K562 (cell line): Measurements from ENCODE around the gene SPNS2. TPM values are rescaled to one million over a fixed set of nuclear protein-coding genes. Genes with fewer than 3 reads are reported as not detected.

Experiments
- ATAC-seq: fragments of 200-7000 bp; cut with Tn5 transposase; 3 replicates; pipeline ENCODE4 v1.9.1; 2020; ENCODE audit warnings: moderate library complexity
- BruUV-seq: library from RNA; stranded (reverse); fragments of 400-500 nt; replicated peaks from 2 replicates; lab custom pipeline; 2021; lab: Mats Ljungman, UMichigan
- CTCF ChIA-PET: fragments of 300-600 bp; formaldehyde crosslinking; extraction: SDS; loops from one replicate; lab custom pipeline; 2021; ENCODE audit warnings: low intra/inter-chr PET ratio; lab: Yijun Ruan, JAX
- POLR2A ChIA-PET: fragments of 300-600, 350-650 bp; sonication (Branson Sonifier 250); formaldehyde crosslinking; extraction: SDS; loops from one replicate; lab custom pipeline; 2021; ENCODE audit warnings: antibody characterized with exemption, inconsistent platforms; lab: Yijun Ruan, JAX
- DNase-seq, 4 experiments: peaks; one replicate each; pipeline versions ENCODE4 v3.0.0 to v3.0.0-alpha.2; 2011 to 2018; ENCODE audit warnings: low spot score in 3 of 4, mixed read lengths in 3 of 4; ENCODE audit errors: extremely low read depth in 1 of 4
- FAIRE-seq: peaks from 2 replicates; lab custom pipeline; 2011; peaks lifted over from hg19 to GRCh38; lab: Jason Lieb, UNC
- H2AFZ ChIP-seq: 2 replicates; pipeline ENCODE4 v1.6.0; 2011; ENCODE audit warnings: low read depth, low read length, control low read depth, inconsistent platforms
- H3K27ac ChIP-seq: fragments of 200-600 bp; 3 replicates; pipeline ENCODE4 v1.8.0; 2011; ENCODE audit warnings: low read depth, mild to moderate bottlenecking, control low read depth, inconsistent platforms, low read length, moderate library complexity, mixed read lengths; ENCODE audit errors: extremely low read depth
- H3K27me3 ChIP-seq, 2 experiments: fragments of 300-600 bp in 1 of 2; 2 replicates in 1 of 2; 3 replicates in 1 of 2; pipeline versions ENCODE4 v1.6.0 to v1.8.0; 2011; ENCODE audit warnings: inconsistent platforms in 2 of 2, low read length in 2 of 2, mild to moderate bottlenecking in 1 of 2, mixed read lengths in 1 of 2, moderate library complexity in 1 of 2; ENCODE audit not compliant: control insufficient read depth in 2 of 2, insufficient read depth in 2 of 2
- H3K36me3 ChIP-seq: fragments of 300-600 bp; 3 replicates; pipeline ENCODE4 v1.8.0; 2011; ENCODE audit warnings: mild to moderate bottlenecking, low read length, inconsistent platforms; ENCODE audit not compliant: control insufficient read depth, insufficient read depth
- H3K4me1 ChIP-seq, 2 experiments: fragments of 200-600 bp in 1 of 2; replicated peaks in 1 of 2; 2 replicates in 1 of 2; 3 replicates in 1 of 2; pipeline versions ENCODE4 v1.5.1 to v1.8.0; 2011; ENCODE audit warnings: inconsistent platforms in 2 of 2, low read length in 2 of 2, mild to moderate bottlenecking in 1 of 2, mixed read lengths in 1 of 2, moderate library complexity in 1 of 2; ENCODE audit not compliant: control insufficient read depth in 2 of 2, insufficient read depth in 2 of 2
- H3K4me2 ChIP-seq: 2 replicates; pipeline ENCODE4 v1.6.1; 2011; ENCODE audit warnings: low read length, control low read depth, inconsistent platforms, mixed read lengths; ENCODE audit not compliant: insufficient read depth
- H3K4me3 ChIP-seq: fragments of 200-600 bp; sonication (generic), shearing (Covaris generic); 2 replicates; pipeline ENCODE4 v1.5.1; 2016; ENCODE audit warnings: control low read depth, inconsistent platforms
- H3K79me2 ChIP-seq: fragments of 200-600 bp; 3 replicates; pipeline ENCODE4 v1.8.0; 2011; ENCODE audit warnings: low read length, inconsistent platforms; ENCODE audit not compliant: control insufficient read depth, insufficient read depth
- H3K9ac ChIP-seq, 2 experiments: 2 replicates each; pipeline versions ENCODE4 v1.6.0 to v1.6.1; 2011; ENCODE audit warnings: low read depth in 2 of 2, low read length in 2 of 2, control low read depth in 1 of 2, inconsistent platforms in 1 of 2, mild to moderate bottlenecking in 1 of 2, mixed read lengths in 1 of 2; ENCODE audit not compliant: insufficient read depth in 1 of 2
- H3K9me1 ChIP-seq: one replicate; pipeline ENCODE4 v1.6.0; 2011; ENCODE audit warnings: inconsistent platforms, mild to moderate bottlenecking, low read length, moderate library complexity; ENCODE audit not compliant: control insufficient read depth, insufficient read depth
- H3K9me3 ChIP-seq: replicated peaks from 2 replicates; pipeline ENCODE4 v1.5.1; 2011; ENCODE audit warnings: low read depth, low read length, inconsistent platforms; ENCODE audit not compliant: control insufficient read depth, insufficient read depth
- H4K20me1 ChIP-seq: replicated peaks from 2 replicates; pipeline ENCODE4 v1.6.1; 2011; ENCODE audit warnings: low read length, inconsistent platforms, mixed read lengths; ENCODE audit not compliant: control insufficient read depth, insufficient read depth
- HDGF ChIP-seq: fragments of 450-650 bp; IDR thresholded peaks from 2 replicates; pipeline ENCODE4 v1.6.1; 2016
- OTX1 ChIP-seq: fragments of 450-650 bp; formaldehyde crosslinking; IDR thresholded peaks from 2 replicates; pipeline ENCODE4 v1.4.0; 2022; ENCODE audit warnings: mild to moderate bottlenecking
- POLR3A ChIP-seq: IDR thresholded peaks from 2 replicates; pipeline ENCODE4 v1.6.1; 2011; ENCODE audit warnings: borderline replicate concordance, mild to moderate bottlenecking, moderate library complexity; ENCODE audit not compliant: insufficient read length, insufficient read depth; ENCODE audit errors: extremely low read depth
- PURB ChIP-seq: sonication (generic); formaldehyde crosslinking; IDR thresholded peaks from 2 replicates; pipeline ENCODE4 v1.9.0; 2021; ENCODE audit warnings: low read depth, mild to moderate bottlenecking, missing genetic modification reagents
- ZFPM2 ChIP-seq: fragments of 250-450 bp; sonication (Bioruptor Pico); IDR thresholded peaks from 2 replicates; pipeline ENCODE4 v1.5.1; 2022; ENCODE audit warnings: mild to moderate bottlenecking
- ZKSCAN1 ChIP-seq: fragments of 150-350 bp; IDR thresholded peaks from 2 replicates; pipeline ENCODE4 v1.6.1; 2016; ENCODE audit warnings: low read depth, low read length
- ZKSCAN8 ChIP-seq: fragments of 200-800 bp; sonication (Bioruptor generic); IDR thresholded peaks from 2 replicates; pipeline ENCODE4 v1.6.1; 2016; ENCODE audit warnings: missing genetic modification characterization, missing compliant biosample characterization
- ZNF354B ChIP-seq: fragments of 250-450 bp; sonication (Bioruptor Pico); IDR thresholded peaks from 2 replicates; pipeline ENCODE4 v1.4.0; 2020
- ZNF695 ChIP-seq: fragments of 450-650 bp; formaldehyde crosslinking; IDR thresholded peaks from 2 replicates; pipeline ENCODE4 v1.4.0; 2020; ENCODE audit warnings: mild to moderate bottlenecking, moderate library complexity
- ZNF740 ChIP-seq, 3 experiments: fragments of 200-800 bp in 1 of 3; sonication (Bioruptor generic) in 1 of 3; sonication (generic) in 1 of 3; formaldehyde crosslinking in 1 of 3; IDR thresholded peaks; 2 replicates each; pipeline versions ENCODE4 v1.6.1 to v1.8.0; 2016 to 2022; ENCODE audit warnings: mild to moderate bottlenecking in 2 of 3, missing compliant biosample characterization in 2 of 3, missing genetic modification characterization in 2 of 3, missing genetic modification reagents in 1 of 3
- WGBS: fragments of 100-300 bp; shearing (Covaris generic); methylation state at CpG from one replicate; pipeline ENCODE4 v1.1.6; 2016; ENCODE audit warnings: low coverage, mixed read lengths; ENCODE audit not compliant: insufficient coverage; ENCODE audit errors: missing lambda C conversion rate; 5-methylcytosine and 5-hydroxymethylcytosine counted together
- in situ Hi-C: fragments of 300-500 bp; cut with MboI; formaldehyde crosslinking; loops from 4 replicates; pipeline ENCODE4 v1.15.0; 2018; ENCODE audit warnings: inconsistent platforms, mixed read lengths
- intact Hi-C: fragments of 100-400 bp; cut with micrococcal nuclease; formaldehyde crosslinking; loops from 2 replicates; pipeline ENCODE4 v1.14.2; 2022
- polyA plus RNA-seq, 8 experiments: library from polyadenylated mRNA; depleted of rRNA in 4 of 8; stranded (reverse) in 5 of 8; unstranded in 3 of 8; fragments of >200 nt; fragmentation: Nextera tagmentation in 2 of 8; fragmentation: Illumina TruSeq in 1 of 8; extraction: Ambion mirVana in 2 of 8; extraction: Trizol in 1 of 8; gene quantifications; 2 replicates each; pipeline versions ENCODE4 v1.2.1 to v1.2.3, GENCODE V29; 2011 to 2014; ENCODE audit warnings: inconsistent platforms in 1 of 8, missing spikeins in 1 of 8
- total RNA-seq, 7 experiments: library from RNA; depleted of rRNA in 6 of 7; stranded (reverse); fragments of >200 nt in 6 of 7; fragmentation: Illumina TruSeq in 2 of 7; extraction: Trizol in 2 of 7; gene quantifications; 2 replicates each; pipeline versions ENCODE4 v1.2.1 to v1.2.3, GENCODE V29; 2011 to 2021; ENCODE audit warnings: low replicate concordance in 1 of 7
- TF ChIP-seq, protein P1 (sequence below): fragments of 250-450 bp; sonication (Bioruptor Pico); IDR thresholded peaks from 2 replicates; pipeline ENCODE4 v1.4.0; 2020; ENCODE audit warnings: mild to moderate bottlenecking, moderate library complexity, borderline replicate concordance
- TF ChIP-seq, protein P2 (sequence below): sonication (generic); formaldehyde crosslinking; IDR thresholded peaks from 2 replicates; pipeline ENCODE4 v1.8.1; 2022; ENCODE audit warnings: missing genetic modification reagents

SPNS2 gene
- total and polyA plus RNA-seq, 9 of the 15 experiments (the other 6 are each of a cell fraction or from before 2014, with no cell fraction given): 0.06 TPM; not detected in 8

DNA sequence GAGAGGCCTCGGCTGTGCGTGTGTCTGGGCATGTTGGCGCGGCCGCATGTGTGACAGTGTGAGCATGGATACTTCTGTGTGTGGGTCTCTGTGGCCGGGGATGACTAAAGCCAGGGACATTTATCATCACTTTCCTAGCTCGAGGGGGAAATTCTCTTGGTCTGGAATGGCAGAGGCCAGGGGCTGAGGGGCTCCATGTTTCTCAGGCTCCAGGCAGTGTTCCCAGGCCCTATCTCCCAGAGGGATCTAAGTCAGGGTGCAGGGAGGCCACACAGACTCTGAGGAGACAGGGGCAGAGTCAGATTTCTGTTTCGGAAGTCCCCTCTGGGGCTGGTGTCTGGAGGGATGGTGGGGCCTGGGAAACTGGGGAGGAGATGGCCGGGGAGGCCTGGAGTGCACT is 23.7 kb upstream of the SPNS2 start:
- no peak overlapping the region for H3K4me2 ChIP-seq
- no peak for FAIRE-seq
- DNase-seq: no peak
- H3K4me1 ChIP-seq: no peaks in the 10 kb centered on the region
- WGBS: 1% methylated on average over 9 of the region's 9 CpGs
- H3K4me3 ChIP-seq: no peak overlapping the region
- POLR2A ChIA-PET: no interaction called here
- no peaks in the 10 kb centered on the region for H3K36me3 ChIP-seq
- no peaks in the 10 kb centered on the region for H4K20me1 ChIP-seq
- no peaks in the 10 kb centered on the region for H3K79me2 ChIP-seq
- H3K27ac ChIP-seq: no peak overlapping the region
- H3K9me3 ChIP-seq: no peaks in the 10 kb centered on the region
- no TSS peak for BruUV-seq
- no peak for ATAC-seq
- in situ Hi-C loops: no loop called here
- no peak overlapping the region for H3K9ac ChIP-seq
- H3K27me3 ChIP-seq: peaks cover 14 to 45% of the 10 kb centered on the region in 2 experiments; a peak in 4 of 5 replicates
- intact Hi-C loops: no loop called here
- H3K9me1 ChIP-seq: no peaks in the 10 kb centered on the region
- H2AFZ ChIP-seq: no peak overlapping the region
- CTCF ChIA-PET: no interaction called here
- no peak for TF ChIP-seq POLR3A
- TF ChIP-seq, protein P1, sequence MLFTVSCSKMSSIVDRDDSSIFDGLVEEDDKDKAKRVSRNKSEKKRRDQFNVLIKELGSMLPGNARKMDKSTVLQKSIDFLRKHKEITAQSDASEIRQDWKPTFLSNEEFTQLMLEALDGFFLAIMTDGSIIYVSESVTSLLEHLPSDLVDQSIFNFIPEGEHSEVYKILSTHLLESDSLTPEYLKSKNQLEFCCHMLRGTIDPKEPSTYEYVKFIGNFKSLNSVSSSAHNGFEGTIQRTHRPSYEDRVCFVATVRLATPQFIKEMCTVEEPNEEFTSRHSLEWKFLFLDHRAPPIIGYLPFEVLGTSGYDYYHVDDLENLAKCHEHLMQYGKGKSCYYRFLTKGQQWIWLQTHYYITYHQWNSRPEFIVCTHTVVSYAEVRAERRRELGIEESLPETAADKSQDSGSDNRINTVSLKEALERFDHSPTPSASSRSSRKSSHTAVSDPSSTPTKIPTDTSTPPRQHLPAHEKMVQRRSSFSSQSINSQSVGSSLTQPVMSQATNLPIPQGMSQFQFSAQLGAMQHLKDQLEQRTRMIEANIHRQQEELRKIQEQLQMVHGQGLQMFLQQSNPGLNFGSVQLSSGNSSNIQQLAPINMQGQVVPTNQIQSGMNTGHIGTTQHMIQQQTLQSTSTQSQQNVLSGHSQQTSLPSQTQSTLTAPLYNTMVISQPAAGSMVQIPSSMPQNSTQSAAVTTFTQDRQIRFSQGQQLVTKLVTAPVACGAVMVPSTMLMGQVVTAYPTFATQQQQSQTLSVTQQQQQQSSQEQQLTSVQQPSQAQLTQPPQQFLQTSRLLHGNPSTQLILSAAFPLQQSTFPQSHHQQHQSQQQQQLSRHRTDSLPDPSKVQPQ: no peak
- TF ChIP-seq, all 486 proteins: peak for 0

DNA sequence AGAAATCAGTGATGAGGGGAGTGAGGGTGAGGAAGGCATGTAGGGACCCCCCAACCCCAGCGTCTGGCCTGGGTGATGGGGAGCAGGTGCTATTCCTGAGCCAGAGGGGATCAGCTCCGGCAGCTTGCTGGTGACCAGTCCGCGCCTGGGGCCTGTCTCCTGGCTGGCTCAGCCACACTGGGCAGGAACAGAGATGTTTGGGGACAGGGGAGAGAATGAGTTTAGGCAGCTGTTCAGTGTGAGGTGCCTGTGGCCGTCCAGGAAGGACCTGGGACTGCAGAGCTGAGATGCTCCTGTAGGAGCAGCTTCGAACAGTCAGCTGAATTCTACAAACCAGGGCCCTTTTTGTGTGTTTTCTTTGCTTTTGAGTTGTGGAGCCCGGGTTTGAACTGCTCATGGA is 23.2 kb upstream of the SPNS2 start:
- H3K4me1 ChIP-seq: no peaks in the 10 kb centered on the region
- no peaks in the 10 kb centered on the region for H3K79me2 ChIP-seq
- H3K9me1 ChIP-seq: no peaks in the 10 kb centered on the region
- POLR2A ChIA-PET: no interaction called here
- H3K4me3 ChIP-seq: no peak overlapping the region
- DNase-seq (no peak), ATAC-seq (no peak), FAIRE-seq (no peak)
- CTCF ChIA-PET: no interaction called here
- peaks cover 14 to 45% of the 10 kb centered on the region in 2 experiments; a peak in 4 of 5 replicates for H3K27me3 ChIP-seq
- H2AFZ ChIP-seq: no peak overlapping the region
- in situ Hi-C loops: no loop called here
- H3K27ac ChIP-seq: no peak overlapping the region
- no peaks in the 10 kb centered on the region for H3K36me3 ChIP-seq
- no TSS peak for BruUV-seq
- 0% methylated on average over 5 of the region's 7 CpGs for WGBS
- no peak overlapping the region for H3K9ac ChIP-seq
- intact Hi-C loops: no loop called here
- H3K4me2 ChIP-seq: no peak overlapping the region
- H3K9me3 ChIP-seq: no peaks in the 10 kb centered on the region
- H4K20me1 ChIP-seq: no peaks in the 10 kb centered on the region
- TF ChIP-seq OTX1 (CRISPR knock-in tag) (no peak), HDGF (no peak), ZNF695 (CRISPR knock-in tag) (no peak), ZKSCAN8 (CRISPR knock-in tag) (no peak), ZFPM2 (no peak), ZKSCAN1 (no peak), PURB (CRISPR knock-in tag) (no peak), ZNF740 (CRISPR knock-in tag; IDR thresholded peaks at IDR 0.05) (no peak), ZNF740 (tag; IDR thresholded peaks at IDR 0.05) (no peak), ZNF354B (CRISPR knock-in tag) (no peak)
- TF ChIP-seq, protein P2, sequence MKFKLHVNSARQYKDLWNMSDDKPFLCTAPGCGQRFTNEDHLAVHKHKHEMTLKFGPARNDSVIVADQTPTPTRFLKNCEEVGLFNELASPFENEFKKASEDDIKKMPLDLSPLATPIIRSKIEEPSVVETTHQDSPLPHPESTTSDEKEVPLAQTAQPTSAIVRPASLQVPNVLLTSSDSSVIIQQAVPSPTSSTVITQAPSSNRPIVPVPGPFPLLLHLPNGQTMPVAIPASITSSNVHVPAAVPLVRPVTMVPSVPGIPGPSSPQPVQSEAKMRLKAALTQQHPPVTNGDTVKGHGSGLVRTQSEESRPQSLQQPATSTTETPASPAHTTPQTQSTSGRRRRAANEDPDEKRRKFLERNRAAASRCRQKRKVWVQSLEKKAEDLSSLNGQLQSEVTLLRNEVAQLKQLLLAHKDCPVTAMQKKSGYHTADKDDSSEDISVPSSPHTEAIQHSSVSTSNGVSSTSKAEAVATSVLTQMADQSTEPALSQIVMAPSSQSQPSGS: no peak
